GM20000 (cell line): Measurements from ENCODE around the gene DCTPP1.

Experiments
- DNase-seq: peaks from one replicate; pipeline ENCODE4 v3.0.0; 2012; ENCODE audit warnings: low spot score
- CTCF ChIP-seq: IDR thresholded peaks from 2 replicates; pipeline ENCODE4 v1.5.1; 2012; ENCODE audit warnings: mild to moderate bottlenecking, control low read depth; ENCODE audit errors: extremely low read depth, missing control alignments

Gene DCTPP1

DNA sequence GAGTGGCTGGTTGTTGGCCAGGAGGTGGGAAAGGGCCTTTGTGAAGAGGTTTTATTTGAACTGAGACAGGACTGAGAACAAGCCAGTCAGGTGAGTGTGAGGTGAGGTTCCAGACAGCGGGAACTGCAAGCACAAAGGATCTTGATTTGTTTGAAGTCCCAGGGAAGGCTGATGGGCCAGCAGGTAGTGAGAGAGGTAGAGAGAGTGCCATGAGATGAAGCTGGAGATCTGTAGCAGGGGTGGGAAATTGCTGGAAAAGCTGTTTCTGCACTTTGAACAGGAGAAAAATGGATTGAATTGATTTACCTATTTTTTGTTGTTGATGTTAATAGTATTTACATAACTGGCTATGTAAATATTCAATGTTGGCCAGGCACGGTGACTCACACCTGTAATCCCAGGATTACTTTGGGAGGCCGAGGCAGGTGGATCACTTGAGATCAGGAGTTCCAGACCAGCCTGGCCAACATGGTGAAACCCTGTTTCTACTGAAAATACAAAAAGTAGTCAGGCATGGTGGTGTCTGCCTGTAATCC, 7.7 kb upstream of the DCTPP1 start:
- TF ChIP-seq CTCF = no peak
- DNase-seq = no peak

DNA sequence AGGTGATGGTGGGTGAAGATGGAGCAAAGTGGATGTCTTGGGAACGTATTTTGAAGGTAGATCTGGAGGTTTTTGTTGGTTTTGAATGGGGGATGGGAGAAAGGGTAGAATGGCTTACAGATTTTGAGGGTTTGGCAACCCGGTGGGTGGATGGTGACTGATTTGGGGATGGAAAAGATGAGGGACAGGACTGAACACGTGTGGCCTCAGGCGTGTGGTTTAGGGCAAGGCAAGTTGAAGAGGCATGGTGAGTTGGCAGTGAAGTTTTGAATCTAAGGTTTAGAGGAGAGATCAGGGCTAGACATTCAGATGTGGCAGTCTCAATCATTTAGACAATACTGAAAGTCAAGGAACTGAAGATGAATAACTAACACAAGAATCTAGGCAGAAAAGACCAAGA, 5.0 kb upstream of the DCTPP1 start:
- no peak for DNase-seq
- TF ChIP-seq CTCF = no peak

DNA sequence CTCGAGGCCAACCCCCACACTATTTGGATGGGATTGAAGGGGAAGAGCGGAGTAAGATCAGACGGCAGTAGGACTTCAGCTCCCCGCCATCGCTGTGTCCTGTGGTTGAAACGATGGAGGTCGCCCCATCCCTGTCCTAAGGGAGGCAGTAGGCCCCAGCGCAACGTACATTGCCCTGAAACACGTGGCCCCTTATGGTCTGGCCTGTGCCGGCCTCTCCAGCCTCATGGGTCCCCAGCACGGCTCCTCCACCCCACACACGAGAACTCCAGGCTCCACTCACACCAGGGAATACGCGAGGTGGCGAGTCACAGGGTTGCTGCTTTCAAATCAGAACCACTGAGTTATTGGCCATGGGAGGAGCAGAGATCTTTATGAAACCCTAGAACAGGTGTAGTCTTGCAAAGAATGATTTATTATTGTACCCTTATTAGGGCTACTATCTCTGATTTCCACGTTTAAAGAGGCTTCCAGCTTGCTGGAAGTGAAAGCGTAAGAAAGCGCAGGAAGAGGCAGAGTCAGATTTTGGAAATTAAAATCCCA, 669 bp upstream of the DCTPP1 start:
- no peak for DNase-seq
- TF ChIP-seq CTCF = no peak

DNA sequence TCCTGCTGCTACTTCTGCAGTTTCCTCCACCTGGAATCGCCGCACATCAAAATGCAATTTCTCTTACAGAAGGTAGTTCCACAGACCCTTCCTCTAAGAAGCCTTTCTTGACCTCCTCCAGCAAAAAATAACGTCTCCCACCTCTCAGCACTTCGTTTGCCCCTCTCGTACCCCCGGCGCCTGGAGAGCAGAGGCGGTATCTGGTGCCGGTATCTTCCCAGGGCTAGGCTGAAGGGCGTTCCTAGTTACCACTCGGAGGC, 482 bp downstream of the DCTPP1 start:
- DNase-seq = no peak
- no peak for TF ChIP-seq CTCF

GRCh38 chr16:30428055-30428454, 1.8 kb downstream of the DCTPP1 start:
- TF ChIP-seq CTCF = no peak
- no peak for DNase-seq

GRCh38 chr16:30421010-30421409, 8.8 kb downstream of the DCTPP1 start:
- TF ChIP-seq CTCF = no peak
- DNase-seq = no peak

GRCh38 chr16:30418350-30419181, 11.3 kb downstream of the DCTPP1 start:
- no peak for DNase-seq
- TF ChIP-seq CTCF = no peak
